GM21619 (cell line): ENCODE measurements around the gene TRIOBP.
A peak's percentile ranks its signal among the peaks of the same experiment; 100 is the strongest.
"Not testable (repeated sequence)": the region's sequence is repeated elsewhere in the genome, so short reads cannot be mapped to it uniquely, and the experiment has no call there.

Experiments
- ATAC-seq: cut with Tn5 transposase; IDR thresholded peaks from one replicate; pipeline ENCODE4 v1.9.1; 2021; ENCODE audit not compliant: unreplicated experiment

TRIOBP gene

DNA sequence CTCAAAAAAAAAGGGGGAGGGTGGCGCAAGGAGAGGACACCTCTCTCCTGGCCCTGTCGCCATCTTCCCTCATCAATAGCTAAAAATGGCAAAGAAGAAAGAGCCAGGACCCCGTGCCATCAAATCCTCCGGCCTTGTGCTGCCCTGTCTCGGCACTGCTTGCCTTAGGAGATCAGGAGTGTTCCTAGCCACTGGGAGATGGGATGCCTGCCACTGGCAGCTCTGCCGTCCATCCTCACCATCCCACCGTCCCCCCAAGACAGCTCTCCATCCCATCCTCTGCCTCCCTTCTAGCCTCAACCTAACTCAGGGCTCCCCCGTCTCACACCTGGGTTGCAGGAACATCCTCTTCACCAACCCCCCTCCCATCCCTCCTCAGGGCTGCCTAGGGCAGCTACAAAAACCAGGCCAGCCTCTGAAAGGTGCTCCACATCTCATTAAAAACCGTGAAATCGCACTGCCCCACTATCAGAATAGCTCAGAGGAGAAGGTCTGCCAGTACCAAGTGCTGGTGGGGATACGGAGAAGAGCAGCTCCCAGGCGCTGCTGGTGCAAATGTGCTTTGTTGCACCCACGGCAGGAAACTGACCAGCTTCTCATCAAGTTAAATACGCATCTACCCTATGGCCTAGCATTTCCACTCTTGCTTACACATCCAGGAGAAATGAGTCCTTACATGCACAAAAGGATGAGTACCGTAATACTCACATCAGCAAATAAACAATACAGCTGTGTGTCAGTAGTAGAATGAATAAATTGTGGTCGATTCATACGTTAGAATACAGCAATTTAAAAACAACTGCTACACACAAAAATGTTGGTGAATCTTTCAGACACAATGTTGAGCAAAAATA lies 79.2 kb downstream of the TRIOBP start:
- no peak for ATAC-seq

DNA sequence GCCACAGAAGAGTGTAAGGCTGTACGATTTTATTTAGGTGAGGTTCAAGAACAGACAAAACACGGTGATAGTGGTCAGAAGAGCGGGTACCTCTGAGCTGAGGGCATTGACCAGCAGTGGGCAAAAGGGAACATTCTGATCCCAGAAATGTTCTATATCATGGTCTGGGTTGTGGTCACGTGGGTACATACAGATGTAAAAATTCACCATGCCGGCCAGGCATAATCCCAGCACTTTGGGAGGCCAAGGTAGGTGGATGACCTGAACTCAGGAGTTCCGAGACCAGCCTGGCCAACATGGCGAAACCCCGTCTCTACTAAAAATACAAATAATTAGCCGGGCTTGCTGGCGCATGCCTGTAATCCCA lies 79.8 kb downstream of the TRIOBP start:
- no peak for ATAC-seq

DNA sequence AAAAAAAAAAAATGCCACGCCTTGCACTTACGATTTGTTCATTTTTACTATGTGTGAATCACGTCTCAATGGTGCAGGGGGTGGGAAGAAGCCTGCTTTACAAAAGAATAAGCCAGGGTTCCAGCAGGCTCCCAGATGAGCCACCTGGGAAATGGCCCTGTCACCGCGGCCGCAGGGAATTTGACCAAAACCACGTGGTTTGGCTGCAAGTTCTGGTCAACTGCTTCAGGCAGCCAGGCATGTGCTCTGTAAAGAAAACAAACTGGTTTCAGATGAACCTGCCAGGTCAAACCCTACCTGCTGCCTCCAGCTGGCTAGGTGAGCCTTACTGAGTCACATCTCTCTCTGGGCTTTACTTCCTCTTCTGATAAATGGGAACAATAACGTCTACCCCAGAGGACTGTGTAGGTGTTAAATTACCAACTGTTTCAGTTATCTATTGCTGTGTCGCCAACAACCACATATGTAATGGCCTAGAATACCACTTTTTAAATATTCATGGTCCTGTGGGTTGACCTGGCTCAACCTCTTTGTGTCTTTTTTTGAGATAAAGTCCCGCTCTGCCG lies 80.4 kb downstream of the TRIOBP start:
- ATAC-seq: peak; percentile 61

DNA sequence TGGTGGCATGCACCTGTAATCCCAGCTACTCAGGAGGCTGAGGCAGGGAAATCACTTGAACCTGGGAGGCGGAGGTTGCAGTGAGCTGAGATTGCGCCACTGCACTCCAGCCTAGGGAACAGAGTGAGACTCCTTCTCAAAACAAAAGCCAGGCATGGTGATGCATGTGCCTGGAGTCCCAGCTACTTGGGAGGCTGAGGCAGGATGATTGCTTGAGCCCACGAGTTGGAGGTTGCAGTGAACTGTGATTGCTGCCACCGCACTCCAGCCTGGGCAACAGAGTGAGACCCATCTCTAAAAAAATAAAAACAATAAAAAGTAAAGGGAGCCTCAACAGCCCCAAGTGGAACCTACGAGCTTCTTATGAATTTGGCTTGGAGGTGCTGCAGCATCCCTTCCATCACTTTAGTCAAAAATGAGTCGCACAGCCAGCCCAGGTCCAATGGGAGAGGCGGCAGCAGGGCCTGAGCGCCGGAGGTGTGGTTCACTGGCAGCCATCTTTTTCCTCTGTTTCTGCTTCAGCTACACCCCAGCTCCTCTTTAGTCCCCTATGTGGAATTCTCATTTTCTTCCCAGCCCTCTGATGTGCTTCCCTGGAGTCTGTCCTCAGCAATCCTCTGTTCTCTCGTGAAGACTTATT lies 81.6 kb downstream of the TRIOBP start:
- no peak for ATAC-seq

DNA sequence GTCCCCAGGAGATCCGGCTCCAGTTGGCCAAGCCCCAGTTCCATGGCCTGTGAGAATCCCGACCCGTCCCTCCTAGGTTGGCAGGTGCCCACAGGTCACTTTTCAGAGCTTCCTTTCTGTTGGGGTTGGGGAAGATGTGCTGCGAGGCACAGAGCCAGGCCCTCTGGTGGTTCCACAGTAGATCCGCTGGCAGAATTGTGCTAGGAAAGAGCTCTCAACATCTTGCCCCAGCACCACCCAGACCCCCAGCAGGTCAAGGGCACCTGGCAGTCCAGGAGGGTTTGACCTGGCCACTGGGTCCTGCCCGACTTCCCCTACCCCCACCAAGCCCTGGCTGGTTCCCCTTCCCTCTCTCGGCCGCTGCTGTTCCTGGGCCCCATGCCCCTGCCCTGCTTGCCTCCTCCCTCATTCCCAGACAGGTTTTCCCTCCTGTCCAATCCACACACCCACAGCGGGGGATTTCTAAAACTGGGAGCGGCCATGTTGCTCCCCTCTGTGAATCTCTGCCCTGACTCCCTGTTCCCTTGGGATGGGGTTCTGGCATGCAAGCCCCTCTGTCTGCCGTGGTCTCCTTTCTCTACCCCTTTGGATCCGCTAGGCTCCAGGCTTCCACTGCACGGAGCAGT lies 84.7 kb downstream of the TRIOBP start:
- no peak for ATAC-seq

DNA sequence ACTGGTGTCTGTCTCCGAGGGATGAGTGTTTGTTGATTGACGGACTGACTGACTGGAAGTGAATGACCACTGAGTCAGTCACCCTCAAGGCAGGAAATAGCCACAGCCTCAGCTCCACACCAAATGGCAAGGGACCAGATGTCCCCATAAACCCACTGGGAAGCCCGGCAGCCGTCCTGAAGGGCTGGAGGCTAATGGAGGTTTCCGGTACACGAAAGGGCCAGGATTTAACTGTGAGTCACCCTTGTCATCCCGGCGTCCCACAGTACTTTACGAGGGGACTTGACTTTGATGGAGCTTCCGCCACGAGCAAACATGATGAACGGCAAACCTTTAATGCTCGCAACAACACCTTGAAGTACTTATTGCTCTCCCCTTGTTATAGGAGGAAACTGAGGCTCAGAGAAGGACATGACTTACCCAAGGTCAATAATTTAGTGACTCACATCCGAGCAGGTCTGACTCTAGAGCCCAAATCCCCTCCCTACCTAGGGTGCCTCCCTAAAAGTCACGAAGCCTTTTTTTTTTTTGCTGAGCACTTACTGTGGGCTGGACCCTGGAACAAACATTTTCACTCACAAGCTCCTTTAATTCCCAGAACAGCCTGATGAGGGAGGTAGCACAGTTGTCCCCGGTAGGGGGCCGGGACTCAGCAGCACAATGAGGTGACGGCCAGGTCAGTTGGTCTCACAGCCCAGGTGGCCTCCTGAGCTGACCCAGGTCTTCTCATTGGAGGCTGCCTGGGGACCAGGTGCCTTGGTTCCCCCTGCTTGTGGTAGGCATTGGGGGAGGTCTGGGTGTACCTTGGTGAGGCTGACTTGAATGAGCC lies 85.7 kb downstream of the TRIOBP start:
- no peak for ATAC-seq

DNA sequence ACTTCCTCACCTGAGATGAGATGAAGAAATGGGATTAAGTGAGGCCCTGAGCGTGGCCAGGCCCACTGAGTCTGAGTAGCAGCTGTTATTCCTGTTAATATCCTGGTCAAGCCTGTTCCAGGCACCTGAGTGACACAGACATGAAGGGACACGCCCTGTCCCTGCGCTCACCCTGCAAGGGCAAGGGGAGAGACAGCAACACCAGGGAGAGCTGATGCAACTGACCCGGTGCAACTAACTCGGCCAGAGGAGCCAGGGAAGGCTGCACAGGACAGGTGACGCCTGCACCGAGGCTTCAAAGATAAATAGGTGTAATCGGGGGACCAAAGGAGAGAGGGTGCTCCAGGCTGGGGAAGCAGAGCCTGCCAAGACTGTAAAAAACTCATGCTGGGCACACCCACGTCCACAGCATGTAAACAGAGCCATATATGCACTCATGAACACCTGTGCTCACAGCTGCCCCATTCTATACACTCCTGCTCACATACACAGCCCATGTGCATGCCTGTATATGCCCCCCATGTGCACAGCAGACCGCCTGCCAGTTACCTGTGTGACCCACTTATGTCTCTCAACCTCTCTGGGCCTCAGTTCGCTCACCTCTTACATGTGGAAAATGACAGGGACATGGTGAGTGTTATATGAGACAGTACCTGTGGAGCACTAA lies 88.1 kb downstream of the TRIOBP start:
- ATAC-seq: no peak

DNA sequence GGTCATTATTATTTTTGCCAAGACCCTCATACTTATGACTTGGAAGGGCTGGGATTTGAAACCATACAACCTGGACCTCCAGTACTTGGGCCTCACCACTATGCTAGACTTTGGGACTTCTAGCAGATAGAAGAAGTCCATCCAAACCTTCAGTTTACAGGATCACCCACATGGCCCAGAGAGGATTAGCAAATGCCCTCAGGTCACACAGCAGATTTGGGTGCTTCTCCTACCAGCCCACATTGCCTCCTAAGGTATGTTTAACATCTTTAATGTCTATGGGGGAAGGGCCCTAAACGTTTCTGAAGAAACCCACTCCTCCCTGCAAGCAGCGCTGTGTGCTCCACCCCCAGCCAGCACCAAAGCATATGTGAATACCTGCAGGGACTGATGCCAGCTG lies 93.4 kb downstream of the TRIOBP start:
- no peak for ATAC-seq

DNA sequence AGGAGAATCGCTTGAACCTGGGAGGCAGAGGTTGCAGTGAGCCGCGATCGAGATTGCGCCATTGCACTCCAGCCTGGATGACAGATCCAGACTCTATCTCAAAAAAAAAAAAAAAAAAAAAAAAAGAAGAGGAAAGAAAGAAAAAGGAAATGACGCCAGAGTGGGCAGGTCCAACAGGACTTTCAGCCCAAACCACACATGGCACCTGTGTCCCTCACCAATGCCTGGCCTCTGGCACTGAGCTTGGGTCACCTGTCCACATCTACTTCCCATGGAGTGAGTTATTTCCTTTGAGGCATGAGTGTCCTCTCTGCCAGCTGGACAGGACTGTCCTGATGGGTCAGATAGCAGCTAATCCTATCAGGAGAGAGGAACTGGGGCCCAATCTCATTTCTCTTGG lies 95.6 kb downstream of the TRIOBP start:
- no peak for ATAC-seq

DNA sequence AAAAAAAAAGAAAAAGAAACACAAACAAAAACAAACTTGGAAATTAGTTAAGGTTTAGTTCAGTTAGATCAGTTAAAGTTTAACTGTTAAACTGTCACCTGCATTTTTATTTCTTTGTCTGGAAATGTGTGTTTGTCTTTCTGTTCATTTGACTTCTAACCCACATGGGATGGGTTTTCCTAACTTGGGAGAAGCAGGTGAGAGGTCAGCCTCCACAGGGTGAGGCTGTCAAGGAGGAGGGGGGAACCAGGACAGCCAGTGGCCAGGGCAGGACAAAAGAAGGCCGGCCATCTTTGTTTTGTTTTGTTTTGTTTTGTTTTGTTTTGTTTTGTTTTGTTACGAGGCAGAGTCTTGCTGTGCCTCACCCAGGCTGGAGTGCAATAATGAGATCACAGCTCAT lies 97.5 kb downstream of the TRIOBP start:
- ATAC-seq: no peak

DNA sequence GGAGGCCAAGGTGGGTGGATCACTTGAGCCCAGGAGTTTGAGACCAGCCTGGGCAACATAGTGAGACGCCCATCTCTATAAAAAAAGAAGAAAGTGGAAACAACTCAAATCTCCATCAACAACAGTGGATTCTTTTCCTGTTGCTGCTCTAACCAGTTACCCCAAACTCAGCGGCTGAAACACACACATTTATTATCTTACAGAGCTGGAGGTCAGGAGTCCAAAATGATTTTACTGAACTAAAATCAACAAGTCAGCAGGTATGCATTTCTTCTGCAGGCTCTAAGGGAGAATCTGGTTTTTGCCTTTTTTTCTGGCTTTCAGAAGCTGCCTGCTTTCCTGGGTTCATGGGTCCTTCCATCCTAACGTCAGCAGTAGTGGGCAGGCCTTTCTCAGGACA lies 99.2 kb downstream of the TRIOBP start:
- ATAC-seq: no peak

DNA sequence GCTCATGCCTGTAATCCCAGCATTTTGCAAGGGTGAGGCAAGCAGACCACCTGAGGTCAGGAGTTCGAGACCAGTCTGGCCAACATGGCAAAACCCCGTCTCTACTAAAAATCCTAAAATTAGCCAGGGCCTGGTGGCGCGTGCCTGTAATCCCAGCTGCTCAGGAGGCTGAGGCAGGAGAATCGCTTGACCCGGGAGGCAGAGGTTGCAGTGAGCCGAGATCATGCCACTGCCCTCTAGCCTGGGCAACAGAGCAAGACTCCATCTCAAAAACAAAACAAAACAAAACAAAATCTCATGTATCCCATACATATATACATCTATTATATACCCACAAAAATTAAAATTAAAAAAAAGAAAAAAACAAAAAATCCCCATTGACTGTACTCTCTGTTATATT lies 100.4 kb downstream of the TRIOBP start:
- not testable (repeated sequence) for ATAC-seq

DNA sequence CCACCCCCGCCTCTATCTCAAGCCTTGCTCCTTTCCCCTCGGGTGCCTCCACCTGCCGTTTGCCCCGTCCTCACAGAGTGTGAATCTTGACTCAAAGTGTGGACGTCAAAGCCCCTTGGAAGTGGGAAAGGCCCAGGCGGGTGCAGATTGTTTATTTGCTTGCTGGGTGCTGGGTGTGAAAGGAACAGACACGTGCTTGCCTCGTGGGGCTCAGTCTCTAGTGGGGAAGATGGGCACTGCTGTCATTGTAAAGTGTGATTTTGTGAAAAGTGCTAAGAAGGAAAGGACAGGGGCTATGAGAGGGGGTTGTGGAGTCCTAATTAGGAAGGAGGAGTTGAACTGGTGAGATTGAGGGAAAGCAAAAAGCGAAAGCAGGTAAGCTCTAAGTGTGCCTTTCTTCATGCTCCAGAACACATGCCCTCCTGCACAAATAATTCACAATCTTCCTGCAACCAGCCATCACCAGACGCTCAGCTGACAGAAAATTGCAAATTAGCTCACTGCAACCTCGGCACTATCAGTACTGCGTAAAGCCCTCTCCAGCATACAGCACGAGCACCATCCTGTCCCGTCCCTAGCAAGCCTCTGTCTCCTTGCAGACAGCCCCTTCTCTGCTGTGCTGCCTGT lies 101.1 kb downstream of the TRIOBP start:
- ATAC-seq: no peak

DNA sequence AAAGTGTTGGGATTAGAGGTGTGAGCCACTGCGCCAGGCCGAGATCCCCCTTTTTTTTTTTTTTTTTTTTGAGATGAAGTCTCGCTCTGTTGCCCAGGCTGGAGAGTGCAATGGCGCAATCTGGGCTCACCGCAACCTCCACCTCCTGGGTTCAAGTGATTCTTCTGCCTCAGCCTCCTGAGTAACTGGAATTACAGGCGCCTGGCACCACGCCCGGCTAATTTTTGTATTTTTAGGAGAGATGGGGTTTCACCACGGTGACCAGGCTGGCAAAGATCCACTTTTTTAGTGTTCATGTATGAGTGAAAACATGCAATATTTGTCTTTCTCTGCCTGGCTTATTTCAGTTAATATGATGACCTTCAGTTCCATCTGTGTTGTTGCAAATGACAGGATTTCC lies 103.1 kb downstream of the TRIOBP start:
- not testable (repeated sequence) for ATAC-seq

DNA sequence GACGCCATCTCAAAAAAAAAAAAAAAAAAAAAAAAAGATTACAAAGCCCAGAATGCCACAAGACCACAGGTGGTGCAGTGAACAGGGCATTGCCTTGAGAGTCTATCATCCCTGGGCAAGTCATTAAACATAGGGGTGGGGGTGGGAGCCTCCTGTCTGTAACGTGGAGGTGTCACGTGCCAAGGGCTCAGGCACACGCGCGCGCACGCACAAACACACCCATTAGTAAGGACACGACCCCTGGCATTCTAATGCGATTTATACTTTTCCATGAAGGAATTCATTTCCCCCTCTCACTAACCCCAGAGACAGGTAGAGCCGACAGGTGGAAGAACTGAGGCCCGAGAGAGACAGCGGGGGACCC lies 105.1 kb downstream of the TRIOBP start:
- no peak for ATAC-seq

DNA sequence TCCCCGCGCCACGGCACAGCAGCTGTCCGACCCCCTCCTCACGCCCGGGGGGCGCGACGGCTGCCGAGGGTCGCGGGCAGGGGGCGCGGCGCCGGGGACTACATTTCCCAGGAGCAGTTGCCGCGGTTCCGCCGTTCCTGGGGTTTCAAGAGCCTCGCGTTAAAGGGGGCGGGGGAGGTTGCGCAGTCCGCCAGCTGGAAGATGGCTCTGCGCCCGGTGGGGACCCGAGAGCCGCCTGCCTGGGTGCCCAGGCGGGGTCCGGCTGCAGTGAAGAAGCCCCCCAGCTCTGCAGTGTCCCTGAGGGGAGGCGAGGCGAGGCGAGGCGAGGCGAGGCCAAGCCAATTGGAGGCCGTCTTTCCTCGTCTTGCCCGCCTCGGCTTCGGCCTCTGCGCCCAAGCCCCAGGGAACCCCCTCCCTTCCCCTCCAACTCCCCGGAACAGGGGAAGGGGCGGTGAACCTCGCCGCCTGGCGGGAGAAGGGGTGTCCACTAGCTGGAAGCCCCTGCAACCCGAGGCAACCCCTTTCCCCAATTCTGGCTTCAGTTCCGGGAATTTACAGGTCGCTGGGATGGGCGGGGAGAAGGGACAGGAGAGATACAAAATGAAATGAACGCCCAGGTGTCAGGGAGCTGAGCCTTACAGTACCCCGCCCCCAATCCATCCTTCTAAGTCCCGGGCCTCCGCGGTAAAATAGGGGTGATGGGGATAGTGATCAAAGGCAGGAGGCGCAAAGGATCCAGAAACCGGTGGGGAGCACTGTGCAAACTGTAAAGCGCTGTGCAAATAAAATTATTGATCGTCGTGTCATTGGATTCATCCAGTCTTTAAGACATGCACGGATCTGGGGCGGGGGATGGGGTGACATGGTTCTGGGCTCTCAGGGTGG lies 105.7 kb downstream of the TRIOBP start:
- no peak for ATAC-seq

DNA sequence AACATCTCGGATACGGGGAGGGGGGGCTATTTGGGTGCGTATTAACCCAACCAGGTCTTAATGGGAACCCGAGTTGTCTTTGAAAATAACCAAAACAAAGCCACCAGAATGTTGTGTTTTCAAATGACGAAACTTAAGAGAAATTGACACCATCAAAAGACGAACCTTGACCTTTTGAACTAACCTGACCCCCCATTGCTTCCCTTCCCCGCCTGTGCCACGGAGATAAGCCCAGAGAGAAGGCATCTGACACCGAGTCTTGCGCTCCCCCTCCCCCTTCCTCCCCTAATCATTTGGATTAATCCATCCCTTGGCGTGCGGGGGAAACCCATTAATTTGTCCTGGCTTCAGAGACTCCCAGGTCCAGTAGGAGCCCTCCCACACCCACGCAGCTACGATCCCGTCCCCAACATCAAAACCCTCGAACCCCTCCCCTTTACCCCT lies 106.4 kb downstream of the TRIOBP start:
- no peak for ATAC-seq

DNA sequence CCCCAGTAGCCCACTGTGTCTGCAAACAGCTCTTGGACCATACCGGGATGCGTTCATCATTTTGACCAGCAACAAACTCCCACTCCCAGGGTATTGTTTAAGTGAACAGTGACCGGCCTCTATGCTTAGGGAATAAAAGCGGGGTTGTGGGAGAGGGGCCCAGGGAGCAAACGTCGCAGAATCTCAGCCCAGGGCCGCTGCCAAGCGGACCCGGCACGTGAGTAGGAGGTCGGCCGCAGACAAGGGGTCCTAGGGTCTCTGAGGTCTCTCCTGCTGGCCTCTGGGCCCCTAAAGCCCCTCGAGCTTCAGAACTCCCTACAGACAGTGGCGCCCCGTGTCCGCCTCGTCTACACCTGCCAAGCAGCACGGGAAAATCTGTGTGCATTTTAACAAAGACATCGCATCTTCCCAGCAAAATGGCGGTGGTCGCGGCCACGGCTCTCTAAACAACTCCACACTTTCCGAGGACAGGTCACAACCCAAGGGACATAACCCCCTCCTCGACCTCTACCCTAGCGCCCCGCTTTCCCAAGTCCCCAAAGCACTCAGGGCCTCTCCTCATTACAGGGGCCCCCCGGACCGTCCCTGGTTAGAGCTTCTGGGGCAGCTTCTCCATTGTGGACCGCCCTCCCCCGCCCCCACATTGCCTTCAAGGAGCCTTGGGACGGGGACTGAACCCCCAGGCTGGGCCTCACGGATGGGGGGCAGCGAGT lies 106.9 kb downstream of the TRIOBP start:
- ATAC-seq: no peak
